Stimulated activated CD8-positive, alpha-beta memory T cell treated with anti-CD3 and anti-CD28 coated beads, Interleukin-7, amount 100 ng/mL, for 1 hour (primary cell): ENCODE results near the gene SARM1.
"Not testable (repeated sequence)": the region's sequence is repeated elsewhere in the genome, so short reads cannot be mapped to it uniquely, and the experiment has no call there.

ENCODE experiments used
- DNase-seq, 2 donors: peaks; one replicate each; pipeline ENCODE4 v3.0.0-alpha.2; 2020; ENCODE audit warnings: low read depth in 2 of 2

Gene SARM1

GRCh38 chr17:28425206-28425605 lies 53.7 kb downstream of the SARM1 start:
- no peak for DNase-seq

GRCh38 chr17:28426081-28426519 lies 54.6 kb downstream of the SARM1 start:
- DNase-seq: no peak

GRCh38 chr17:28427371-28427770 lies 55.9 kb downstream of the SARM1 start:
- no peak for DNase-seq

GRCh38 chr17:28427982-28428381 lies 56.5 kb downstream of the SARM1 start:
- DNase-seq: not testable (repeated sequence)

- DNase-seq: no peak
Measured at GRCh38 chr17:28433721-28434120, 62.2 kb downstream of the SARM1 start.

- DNase-seq: not testable (repeated sequence)
Measured at GRCh38 chr17:28434326-28434725, 62.8 kb downstream of the SARM1 start.

GRCh38 chr17:28443901-28444638 lies 72.6 kb downstream of the SARM1 start:
- DNase-seq: no peak

- DNase-seq: no peak
Measured at GRCh38 chr17:28446716-28447395, 75.4 kb downstream of the SARM1 start.

- no peak for DNase-seq
Measured at GRCh38 chr17:28447396-28447760, 75.9 kb downstream of the SARM1 start.

GRCh38 chr17:28449859-28450258 lies 78.4 kb downstream of the SARM1 start:
- DNase-seq: no peak
